Measurements from ENCODE around the gene CWC25. TPM values are rescaled to one million over a fixed set of nuclear protein-coding genes. Genes with fewer than 3 reads are reported as not detected.

The CWC25 gene
- 10 to 100 TPM in 3 of 4 donors, 1 to 10 TPM in 1; 9.1 to 26.2 (median 18.1) TPM for total RNA-seq

- intact Hi-C loops (cut with DNase I; ENCODE audit: low total_unique reads), result no loop called here
- Histone ChIP-seq H3K9me3 (no peaks in the 10 kb centered on the region), H3K27ac (peak within 1 kb of the TSS; percentile 91 to 93), H3K36me3 (no peaks in the 10 kb centered on the region), H3K27me3 (no peaks in the 10 kb centered on the region), H3K4me3 (peak within 1 kb of the TSS; percentile 76 to 81), H3K4me1 (peaks cover 9 to 10% of the 10 kb centered on the region in 2 donors)
- TF ChIP-seq POLR2A (IDR thresholded peaks at IDR 0.05) (peak; percentile 81 to 87), CTCF (IDR thresholded peaks at IDR 0.05) (peak in 1 of 4 experiments; percentile 37)
- peak; percentile 94 to 98 for DNase-seq
Measured at GRCh38 chr17:38824899-38825761, at the start of gene CWC25. Gene CWC25, minus strand, starts transcription at chr17:38825321. Its CDS starts 138 bp downstream, at chr17:38825183.

- intact Hi-C loops (cut with DNase I; ENCODE audit: low total_unique reads), result no loop called here
- H3K4me1 ChIP-seq, result peaks cover 18 to 26% of the 10 kb centered on the region in 2 donors
- no peak for DNase-seq
- H3K9me3 ChIP-seq, result no peaks in the 10 kb centered on the region
- H3K27me3 ChIP-seq, result no peaks in the 10 kb centered on the region
- H3K4me3 ChIP-seq, result no peak overlapping the region
- no peaks in the 10 kb centered on the region for H3K36me3 ChIP-seq
- no peak for TF ChIP-seq POLR2A (IDR thresholded peaks at IDR 0.05)
- TF ChIP-seq CTCF (IDR thresholded peaks at IDR 0.05), result no peak
- H3K27ac ChIP-seq, result peak overlapping the region; percentile 56 to 96
Measured at GRCh38 chr17:38873640-38874380, 48.7 kb upstream of the CWC25 start.

GRCh38 chr17:38872671-38873385, 47.7 kb upstream of the CWC25 start:
- DNase-seq, result no peak
- Histone ChIP-seq H3K4me1 (peaks cover 18 to 26% of the 10 kb centered on the region in 2 donors), H3K36me3 (no peaks in the 10 kb centered on the region), H3K27ac (peak overlapping the region; percentile 96 to 98), H3K4me3 (no peak overlapping the region), H3K9me3 (no peaks in the 10 kb centered on the region), H3K27me3 (no peaks in the 10 kb centered on the region)
- TF ChIP-seq POLR2A (IDR thresholded peaks at IDR 0.05) (no peak), CTCF (IDR thresholded peaks at IDR 0.05) (no peak)
- intact Hi-C loops (cut with DNase I; ENCODE audit: low total_unique reads), result no loop called here

GRCh38 chr17:38872027-38872511, 46.9 kb upstream of the CWC25 start:
- no peak for TF ChIP-seq CTCF (IDR thresholded peaks at IDR 0.05)
- no peak for TF ChIP-seq POLR2A (IDR thresholded peaks at IDR 0.05)
- Histone ChIP-seq H3K9me3 (no peaks in the 10 kb centered on the region), H3K4me3 (peak overlapping the region; percentile 84 to 95), H3K4me1 (peaks cover 18 to 26% of the 10 kb centered on the region in 2 donors), H3K27ac (peak overlapping the region; percentile 96 to 98), H3K36me3 (no peaks in the 10 kb centered on the region), H3K27me3 (no peaks in the 10 kb centered on the region)
- no peak for DNase-seq
- intact Hi-C loops (cut with DNase I; ENCODE audit: low total_unique reads), result no loop called here
